MM.1S (cell line): ENCODE results near the gene RADIL.

Experiments
- EZH2phosphoT487 ChIP-seq: fragments of 300-600 bp; sonication (generic); IDR thresholded peaks from 2 replicates; pipeline ENCODE4 v1.6.1; 2018; ENCODE audit warnings: antibody characterized with exemption, low read length
- TF ChIP-seq, protein P1 (sequence below): fragments of 300-600 bp; sonication (generic); IDR thresholded peaks from 2 replicates; pipeline ENCODE4 v1.5.1; 2016; ENCODE audit warnings: antibody characterized with exemption, low read length, mixed read lengths

DNA sequence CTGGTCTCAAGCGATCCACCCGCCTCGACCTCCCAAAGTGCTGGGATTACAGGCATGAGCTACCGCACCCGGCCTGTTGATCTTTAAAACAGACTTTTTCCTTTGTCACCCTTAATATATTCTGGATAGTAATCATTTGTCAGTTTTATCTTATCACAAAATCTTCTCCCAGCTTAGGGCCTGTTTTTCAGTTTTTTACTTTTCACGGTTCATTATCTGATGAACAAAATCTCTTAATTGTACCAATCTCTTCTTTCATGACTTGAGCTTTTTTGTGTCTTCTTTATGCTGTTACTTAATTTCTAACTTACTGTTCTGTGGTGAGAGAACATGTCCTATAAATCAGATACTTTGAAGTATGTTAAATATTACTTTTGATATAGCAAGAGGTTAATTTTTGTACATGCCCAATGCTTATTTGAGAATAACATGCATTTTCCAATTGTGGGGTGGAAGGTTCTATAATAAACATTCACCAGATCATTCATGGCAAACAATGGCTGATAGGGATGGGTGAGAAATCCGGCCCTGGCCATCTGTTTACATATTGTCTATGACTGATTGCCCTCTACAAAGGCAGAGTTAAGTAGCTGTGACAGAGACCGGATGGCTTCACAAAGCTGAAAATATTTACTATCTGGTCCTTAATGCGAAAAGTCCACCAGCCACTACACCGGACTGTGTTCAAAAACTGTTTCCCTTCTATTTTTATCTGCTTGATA is 27.0 kb downstream of the RADIL start:
- no peak for TF ChIP-seq EZH2phosphoT487
- TF ChIP-seq, protein P1, sequence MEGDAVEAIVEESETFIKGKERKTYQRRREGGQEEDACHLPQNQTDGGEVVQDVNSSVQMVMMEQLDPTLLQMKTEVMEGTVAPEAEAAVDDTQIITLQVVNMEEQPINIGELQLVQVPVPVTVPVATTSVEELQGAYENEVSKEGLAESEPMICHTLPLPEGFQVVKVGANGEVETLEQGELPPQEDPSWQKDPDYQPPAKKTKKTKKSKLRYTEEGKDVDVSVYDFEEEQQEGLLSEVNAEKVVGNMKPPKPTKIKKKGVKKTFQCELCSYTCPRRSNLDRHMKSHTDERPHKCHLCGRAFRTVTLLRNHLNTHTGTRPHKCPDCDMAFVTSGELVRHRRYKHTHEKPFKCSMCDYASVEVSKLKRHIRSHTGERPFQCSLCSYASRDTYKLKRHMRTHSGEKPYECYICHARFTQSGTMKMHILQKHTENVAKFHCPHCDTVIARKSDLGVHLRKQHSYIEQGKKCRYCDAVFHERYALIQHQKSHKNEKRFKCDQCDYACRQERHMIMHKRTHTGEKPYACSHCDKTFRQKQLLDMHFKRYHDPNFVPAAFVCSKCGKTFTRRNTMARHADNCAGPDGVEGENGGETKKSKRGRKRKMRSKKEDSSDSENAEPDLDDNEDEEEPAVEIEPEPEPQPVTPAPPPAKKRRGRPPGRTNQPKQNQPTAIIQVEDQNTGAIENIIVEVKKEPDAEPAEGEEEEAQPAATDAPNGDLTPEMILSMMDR: no peak
